Measurements from ENCODE around the gene SETD9.

GRCh38 chr5:56871777-56872176 lies 37.6 kb upstream of the SETD9 start:
- TF ChIP-seq, protein P1, sequence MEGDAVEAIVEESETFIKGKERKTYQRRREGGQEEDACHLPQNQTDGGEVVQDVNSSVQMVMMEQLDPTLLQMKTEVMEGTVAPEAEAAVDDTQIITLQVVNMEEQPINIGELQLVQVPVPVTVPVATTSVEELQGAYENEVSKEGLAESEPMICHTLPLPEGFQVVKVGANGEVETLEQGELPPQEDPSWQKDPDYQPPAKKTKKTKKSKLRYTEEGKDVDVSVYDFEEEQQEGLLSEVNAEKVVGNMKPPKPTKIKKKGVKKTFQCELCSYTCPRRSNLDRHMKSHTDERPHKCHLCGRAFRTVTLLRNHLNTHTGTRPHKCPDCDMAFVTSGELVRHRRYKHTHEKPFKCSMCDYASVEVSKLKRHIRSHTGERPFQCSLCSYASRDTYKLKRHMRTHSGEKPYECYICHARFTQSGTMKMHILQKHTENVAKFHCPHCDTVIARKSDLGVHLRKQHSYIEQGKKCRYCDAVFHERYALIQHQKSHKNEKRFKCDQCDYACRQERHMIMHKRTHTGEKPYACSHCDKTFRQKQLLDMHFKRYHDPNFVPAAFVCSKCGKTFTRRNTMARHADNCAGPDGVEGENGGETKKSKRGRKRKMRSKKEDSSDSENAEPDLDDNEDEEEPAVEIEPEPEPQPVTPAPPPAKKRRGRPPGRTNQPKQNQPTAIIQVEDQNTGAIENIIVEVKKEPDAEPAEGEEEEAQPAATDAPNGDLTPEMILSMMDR (conservative IDR thresholded peaks at IDR 0.05) = no peak
- no peak for TF ChIP-seq EZH2 (IDR thresholded peaks at IDR 0.05; ENCODE audit: low read depth)

All from PC-9 (cell line).